SU-DHL-6 (cell line): Measurements from ENCODE around the gene BCL7C.
"Not testable (repeated sequence)": the region's sequence is repeated elsewhere in the genome, so short reads cannot be mapped to it uniquely, and the experiment has no call there.

Experiments
- H2AFZ ChIP-seq: fragments of 200-600 bp; sonication (generic); 2 replicates; pipeline ENCODE4 v1.6.1; 2014; ENCODE audit warnings: low read depth, mild to moderate bottlenecking, moderate library complexity, mixed read lengths, antibody characterized with exemption, low read length; ENCODE audit not compliant: severe bottlenecking
- H3F3A ChIP-seq: fragments of 200-600 bp; shearing (Covaris generic); 2 replicates; pipeline ENCODE4 v1.6.0; 2016; ENCODE audit warnings: antibody characterized with exemption, mild to moderate bottlenecking; ENCODE audit not compliant: insufficient read depth
- H3K27ac ChIP-seq: fragments of 200-600 bp; sonication (generic); 2 replicates; pipeline ENCODE4 v1.5.1; 2016; ENCODE audit warnings: low read depth, mild to moderate bottlenecking, low read length, moderate library complexity, mixed read lengths
- H3K27me3 ChIP-seq: fragments of 200-600 bp; sonication (generic), shearing (Covaris generic); 2 replicates; pipeline ENCODE4 v1.6.0; 2014; ENCODE audit warnings: mild to moderate bottlenecking, low read length
- H3K36me3 ChIP-seq: fragments of 200-600 bp; sonication (generic); 2 replicates; pipeline ENCODE4 v1.6.1; 2014; ENCODE audit warnings: mild to moderate bottlenecking, low read length, mixed read lengths
- H3K4me2 ChIP-seq: fragments of 300-600, 200-600 bp; shearing (Covaris generic), sonication (generic); 2 replicates; pipeline ENCODE4 v1.6.0; 2014; ENCODE audit warnings: low read length, low read depth, mild to moderate bottlenecking; ENCODE audit not compliant: poor library complexity, severe bottlenecking
- H3K4me3 ChIP-seq: fragments of 200-600 bp; sonication (generic); 2 replicates; pipeline ENCODE4 v1.5.1; 2014; ENCODE audit warnings: antibody characterized with exemption, low read length, mild to moderate bottlenecking, mixed read lengths; ENCODE audit not compliant: insufficient read depth, poor library complexity, severe bottlenecking
- H3K79me2 ChIP-seq: fragments of 200-600 bp; sonication (generic); 2 replicates; pipeline ENCODE4 v1.6.1; 2014; ENCODE audit warnings: mild to moderate bottlenecking, low read length, moderate library complexity; ENCODE audit not compliant: insufficient read depth
- H3K9ac ChIP-seq: fragments of 200-600 bp; sonication (generic); 2 replicates; pipeline ENCODE4 v1.7.0; 2014; ENCODE audit warnings: mild to moderate bottlenecking, low read length
- H3K9me2 ChIP-seq: fragments of 200-600 bp; sonication (generic); replicated peaks from 2 replicates; pipeline ENCODE4 v1.6.1; 2014; ENCODE audit warnings: low read length; ENCODE audit not compliant: insufficient read depth
- H3K9me3 ChIP-seq: fragments of 200-600 bp; sonication (generic); 2 replicates; pipeline ENCODE4 v1.6.1; 2014; ENCODE audit warnings: low read length, mixed read lengths; ENCODE audit not compliant: insufficient read depth
- H4K20me1 ChIP-seq: fragments of 200-600 bp; sonication (generic); 2 replicates; pipeline ENCODE4 v1.6.1; 2014; ENCODE audit warnings: low read depth, mild to moderate bottlenecking, antibody characterized with exemption, low read length, moderate library complexity, mixed read lengths
- CTCF ChIP-seq: fragments of 200-600 bp; sonication (generic); IDR thresholded peaks from one replicate; pipeline ENCODE4 v1.5.1; 2017; ENCODE audit warnings: antibody characterized with exemption, mild to moderate bottlenecking, low read length, moderate library complexity; ENCODE audit not compliant: insufficient read depth, poor library complexity, severe bottlenecking
- EZH2phosphoT487 ChIP-seq: fragments of 200-600 bp; sonication (generic), shearing (Covaris generic); conservative IDR thresholded peaks from 2 replicates; pipeline ENCODE4 v1.6.1; 2018; ENCODE audit warnings: mild to moderate bottlenecking, antibody characterized with exemption, low read length, moderate library complexity, mixed read lengths

Gene BCL7C

DNA sequence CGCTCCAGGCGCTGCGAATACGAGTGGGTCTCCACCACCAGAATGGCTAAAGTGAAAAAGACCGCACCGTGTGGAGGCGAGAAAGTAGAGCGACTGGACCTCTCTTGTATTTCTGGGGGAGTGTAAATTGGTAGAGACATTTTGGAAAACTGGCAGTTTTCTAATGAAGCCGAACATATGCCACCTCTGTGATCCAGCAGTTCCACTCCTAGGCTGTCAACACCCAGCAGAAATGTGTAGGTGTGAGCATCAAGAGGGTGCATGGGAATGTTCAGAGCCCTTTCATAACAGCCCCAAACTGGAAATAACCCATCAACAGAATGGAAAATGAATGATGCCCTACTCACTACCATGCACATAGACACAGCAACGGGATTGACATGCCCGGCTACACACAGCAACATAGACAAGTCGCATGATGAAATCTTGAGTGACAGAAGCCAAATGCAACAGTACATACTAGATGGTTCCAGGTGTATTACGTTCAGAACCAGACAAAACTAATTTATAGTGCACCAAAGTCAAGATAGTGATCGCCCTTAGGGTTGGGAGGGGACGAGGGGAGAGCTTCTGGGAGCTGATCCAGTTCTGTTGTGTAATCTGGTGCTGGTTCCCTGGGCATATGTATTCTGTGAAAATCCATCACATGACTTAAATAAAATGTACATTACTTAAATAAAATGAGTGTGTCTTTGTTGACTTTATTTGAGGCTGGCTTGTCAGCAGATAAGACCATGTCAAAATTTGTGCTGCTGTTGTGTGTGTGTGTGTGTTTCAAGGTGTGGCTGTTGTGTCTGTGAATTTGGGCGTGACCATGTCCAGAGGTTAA lies 877 bp upstream of the BCL7C start:
- no peaks in the 10 kb centered on the region for H3K9me2 ChIP-seq
- no peaks in the 10 kb centered on the region for H4K20me1 ChIP-seq
- no peaks in the 10 kb centered on the region for H3K27me3 ChIP-seq
- H3K36me3 ChIP-seq, result no peaks in the 10 kb centered on the region
- H3K4me3 ChIP-seq, result peak overlapping the region; percentile 31
- H3F3A ChIP-seq, result peaks cover 21% of the 10 kb centered on the region
- H2AFZ ChIP-seq, result peak overlapping the region; percentile 85
- H3K79me2 ChIP-seq, result no peaks in the 10 kb centered on the region
- TF ChIP-seq CTCF, result no peak
- peak overlapping the region; percentile 28 for H3K27ac ChIP-seq
- H3K9ac ChIP-seq, result peak overlapping the region; percentile 51
- peak overlapping the region; percentile 79 for H3K4me2 ChIP-seq
- no peaks in the 10 kb centered on the region for H3K9me3 ChIP-seq

DNA sequence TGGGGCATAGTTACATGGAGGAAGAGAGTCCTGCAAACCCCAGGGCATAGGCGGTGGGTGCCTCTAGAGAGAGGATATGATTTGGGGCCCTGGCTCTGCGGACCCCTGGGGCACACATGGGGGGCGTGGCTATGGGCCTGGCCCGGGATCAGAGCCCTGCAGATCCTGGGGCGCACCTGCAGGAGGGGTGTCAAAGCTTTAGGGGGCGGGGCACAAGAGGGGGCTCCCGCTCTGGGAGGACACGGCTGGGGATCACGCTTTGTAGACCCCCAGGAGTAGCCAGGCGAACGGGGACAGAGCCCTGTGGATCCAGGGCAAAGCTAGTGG lies 497 bp downstream of the BCL7C start:
- no peaks in the 10 kb centered on the region for H4K20me1 ChIP-seq
- H3K9ac ChIP-seq, result peak overlapping the region; percentile 72
- H2AFZ ChIP-seq, result peak overlapping the region; percentile 83
- TF ChIP-seq EZH2phosphoT487 (no peak), CTCF (no peak)
- peak overlapping the region; percentile 66 for H3K4me3 ChIP-seq
- no peaks in the 10 kb centered on the region for H3K9me2 ChIP-seq
- 0 out of 2 replicates have a peak overlapping the region, but pooled peaks have one; percentile 13 for H3K27ac ChIP-seq
- H3K9me3 ChIP-seq, result no peaks in the 10 kb centered on the region
- H3K27me3 ChIP-seq, result no peaks in the 10 kb centered on the region
- peaks cover 21% of the 10 kb centered on the region for H3F3A ChIP-seq
- H3K79me2 ChIP-seq, result no peaks in the 10 kb centered on the region
- peak overlapping the region; percentile 79 for H3K4me2 ChIP-seq
- H3K36me3 ChIP-seq, result no peaks in the 10 kb centered on the region

DNA sequence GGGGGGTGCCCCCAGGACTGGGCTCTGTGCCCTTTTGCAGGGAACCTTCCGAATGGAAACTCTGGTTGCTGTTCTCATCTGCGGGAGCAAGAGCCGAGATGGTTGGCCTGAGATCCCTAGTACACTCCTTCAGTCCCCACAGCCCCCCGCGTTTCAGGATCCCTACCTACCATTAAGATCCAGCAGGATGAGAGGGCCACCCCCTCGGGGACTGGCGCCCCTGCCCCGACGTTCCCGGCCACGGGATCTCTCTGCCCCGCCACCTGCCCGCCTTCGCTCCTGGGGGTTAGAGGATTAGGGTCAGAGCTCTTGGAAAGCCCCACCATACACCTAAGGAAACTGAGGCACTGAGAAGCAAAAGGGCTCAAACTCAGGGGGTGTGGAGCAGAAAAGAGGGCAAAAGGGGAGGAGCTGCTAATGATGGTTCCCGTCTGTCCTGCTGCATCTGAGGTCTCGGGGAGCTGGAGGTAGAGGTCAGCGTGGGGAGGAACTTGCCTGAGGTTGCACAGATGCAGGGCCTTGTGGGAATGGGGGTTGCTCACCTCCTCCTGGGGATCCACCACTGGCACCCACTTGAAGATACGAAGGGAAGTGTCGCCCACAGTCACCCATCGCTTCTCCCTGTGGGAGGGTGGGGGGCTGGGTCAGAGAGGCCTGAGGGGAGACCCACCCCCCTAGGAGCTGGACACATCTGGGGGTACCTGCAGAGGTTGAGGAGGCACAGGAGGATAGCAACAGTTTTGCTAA lies 1.0 kb downstream of the BCL7C start:
- H3K36me3 ChIP-seq, result no peaks in the 10 kb centered on the region
- TF ChIP-seq EZH2phosphoT487, result no peak
- no peak for TF ChIP-seq CTCF
- no peaks in the 10 kb centered on the region for H3K9me2 ChIP-seq
- H3F3A ChIP-seq, result peaks cover 21% of the 10 kb centered on the region
- peak overlapping the region; percentile 66 for H3K4me3 ChIP-seq
- no peaks in the 10 kb centered on the region for H3K27me3 ChIP-seq
- no peaks in the 10 kb centered on the region for H4K20me1 ChIP-seq
- peak overlapping the region; percentile 83 for H2AFZ ChIP-seq
- no peaks in the 10 kb centered on the region for H3K9me3 ChIP-seq
- 0 out of 2 replicates have a peak overlapping the region, but pooled peaks have one; percentile 13 for H3K27ac ChIP-seq
- H3K9ac ChIP-seq, result peak overlapping the region; percentile 72
- peak overlapping the region; percentile 79 for H3K4me2 ChIP-seq
- H3K79me2 ChIP-seq, result no peaks in the 10 kb centered on the region

GRCh38 chr16:30891043-30891823 lies 2.6 kb downstream of the BCL7C start:
- H3F3A ChIP-seq, result peaks cover 21% of the 10 kb centered on the region
- not testable (repeated sequence) for H3K9me3 ChIP-seq, H3K4me3 ChIP-seq, H3K27ac ChIP-seq, H3K4me2 ChIP-seq, H3K36me3 ChIP-seq, H3K9ac ChIP-seq, H3K79me2 ChIP-seq, H4K20me1 ChIP-seq, H2AFZ ChIP-seq, H3K27me3 ChIP-seq, H3K9me2 ChIP-seq
